ENCODE measurements around the gene TNNT3.

- no peak for TF ChIP-seq GATA3 (IDR thresholded peaks at IDR 0.05; ENCODE audit: low read depth, low read length)
- TF ChIP-seq GATA2 (IDR thresholded peaks at IDR 0.05; ENCODE audit: low read depth, low read length): no peak
These were observed 15.9 kb downstream of the TNNT3 start for GRCh38 chr11:1935156-1936071.
